CD4-positive, alpha-beta T cell treated with Interleukin-4 for 1 hour (primary cell): ENCODE results near the gene MIAT.
A peak's percentile ranks its signal among the peaks of the same experiment; 100 is the strongest.

Experiments
- DNase-seq, 2 donors: peaks; one replicate each; pipeline ENCODE4 v3.0.0-alpha.2; 2020 to 2022

The MIAT gene

GRCh38 chr22:26632422-26633155, 24.8 kb upstream of the MIAT start:
- no peak for DNase-seq

- DNase-seq, result no peak
Measured at GRCh38 chr22:26634189-26634588, 23.2 kb upstream of the MIAT start.

- no peak for DNase-seq
Measured at GRCh38 chr22:26635117-26635516, 22.3 kb upstream of the MIAT start.

- no peak for DNase-seq
Measured at GRCh38 chr22:26636296-26636695, 21.1 kb upstream of the MIAT start.

- DNase-seq, result peak; percentile 65 to 77
Measured at GRCh38 chr22:26642465-26643417, 14.6 kb upstream of the MIAT start.

GRCh38 chr22:26643418-26644100, 13.8 kb upstream of the MIAT start:
- no peak for DNase-seq

- no peak for DNase-seq
Measured at GRCh38 chr22:26646158-26646557, 11.2 kb upstream of the MIAT start.

GRCh38 chr22:26648011-26648497, 9.3 kb upstream of the MIAT start:
- peak; percentile 31 to 43 for DNase-seq

- peak in 1 of 2 donors; percentile 31 for DNase-seq
Measured at GRCh38 chr22:26648528-26649388, 8.6 kb upstream of the MIAT start.

- DNase-seq, result no peak
Measured at GRCh38 chr22:26650722-26651421, 6.5 kb upstream of the MIAT start.

GRCh38 chr22:26651815-26652214, 5.6 kb upstream of the MIAT start:
- DNase-seq, result no peak

GRCh38 chr22:26658161-26658560, 773 bp downstream of the MIAT start:
- DNase-seq, result no peak

GRCh38 chr22:26658671-26659478, 1.5 kb downstream of the MIAT start:
- peak; percentile 66 to 67 for DNase-seq

- DNase-seq, result no peak
Measured at GRCh38 chr22:26660356-26660755, 3.0 kb downstream of the MIAT start.

- no peak for DNase-seq
Measured at GRCh38 chr22:26660961-26661578, 3.7 kb downstream of the MIAT start.

- no peak for DNase-seq
Measured at GRCh38 chr22:26662160-26662559, 4.8 kb downstream of the MIAT start.

- no peak for DNase-seq
Measured at GRCh38 chr22:26663374-26663923, 6.1 kb downstream of the MIAT start.

GRCh38 chr22:26665813-26666231, 8.4 kb downstream of the MIAT start:
- no peak for DNase-seq

- DNase-seq, result no peak
Measured at GRCh38 chr22:26667140-26667539, 9.8 kb downstream of the MIAT start.

GRCh38 chr22:26669060-26669481, 11.7 kb downstream of the MIAT start:
- no peak for DNase-seq
